ENCODE data around the gene DGUOK. TPM values are rescaled to one million over a fixed set of nuclear protein-coding genes. Genes with fewer than 3 reads are reported as not detected.
"Not testable (repeated sequence)": the region's sequence is repeated elsewhere in the genome, so short reads cannot be mapped to it uniquely, and the experiment has no call there.

DGUOK gene
- total and polyA plus RNA-seq, 4 donors: 19.6 to 49.7 (median 28.3) TPM

DNA sequence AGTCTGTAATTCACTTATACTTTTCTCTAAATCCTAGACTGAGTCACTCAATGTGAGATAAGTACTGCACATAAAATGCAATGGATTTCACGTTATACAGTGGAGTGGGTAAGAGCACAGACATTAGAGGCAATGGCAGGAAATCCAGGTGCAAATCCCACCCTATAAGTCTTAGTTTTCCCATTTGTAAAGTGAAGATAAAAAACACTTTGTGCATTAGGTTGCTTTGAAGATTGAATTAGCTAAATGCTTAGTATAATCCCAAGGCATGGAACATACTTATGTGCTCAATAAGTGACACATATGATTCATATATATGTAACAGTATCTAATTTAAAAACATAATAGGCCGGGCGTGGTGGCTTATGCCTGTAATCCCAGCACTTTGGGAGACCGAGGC lies 23.4 kb upstream of the DGUOK start:
- DNase-seq (ENCODE audit: low spot score): no peak
- Histone ChIP-seq H3K4me3 (ENCODE audit: low read depth in 1 of 3, low read length in 3 of 3) (no peak overlapping the region), H3K4me1 (ENCODE audit: control insufficient read depth in 4 of 4, insufficient read depth in 4 of 4, low read length in 3 of 4) (no peaks in the 10 kb centered on the region), H3K9ac (ENCODE audit: low read depth in 1 of 2, low read length in 2 of 2) (no peak overlapping the region), H3K27me3 (ENCODE audit: control insufficient read depth in 4 of 4, insufficient read depth in 4 of 4, low read length in 3 of 4) (no peaks in the 10 kb centered on the region), H3K27ac (ENCODE audit: low read depth in 1 of 2, low read length in 2 of 2) (no peak overlapping the region), H3K9me3 (ENCODE audit: control insufficient read depth in 4 of 4, low read length in 3 of 4) (no peaks in the 10 kb centered on the region), H3K36me3 (ENCODE audit: control insufficient read depth in 4 of 4, insufficient read depth in 3 of 4, low read depth in 1 of 4, low read length in 3 of 4) (no peaks in the 10 kb centered on the region)
- 84% methylated on average over 4 of the region's 4 CpGs for WGBS
- TF ChIP-seq GABPA (IDR thresholded peaks at IDR 0.05 in 1 of 2, conservative IDR thresholded peaks at IDR 0.05 in 1 of 2): no peak
- TF ChIP-seq, protein P1, sequence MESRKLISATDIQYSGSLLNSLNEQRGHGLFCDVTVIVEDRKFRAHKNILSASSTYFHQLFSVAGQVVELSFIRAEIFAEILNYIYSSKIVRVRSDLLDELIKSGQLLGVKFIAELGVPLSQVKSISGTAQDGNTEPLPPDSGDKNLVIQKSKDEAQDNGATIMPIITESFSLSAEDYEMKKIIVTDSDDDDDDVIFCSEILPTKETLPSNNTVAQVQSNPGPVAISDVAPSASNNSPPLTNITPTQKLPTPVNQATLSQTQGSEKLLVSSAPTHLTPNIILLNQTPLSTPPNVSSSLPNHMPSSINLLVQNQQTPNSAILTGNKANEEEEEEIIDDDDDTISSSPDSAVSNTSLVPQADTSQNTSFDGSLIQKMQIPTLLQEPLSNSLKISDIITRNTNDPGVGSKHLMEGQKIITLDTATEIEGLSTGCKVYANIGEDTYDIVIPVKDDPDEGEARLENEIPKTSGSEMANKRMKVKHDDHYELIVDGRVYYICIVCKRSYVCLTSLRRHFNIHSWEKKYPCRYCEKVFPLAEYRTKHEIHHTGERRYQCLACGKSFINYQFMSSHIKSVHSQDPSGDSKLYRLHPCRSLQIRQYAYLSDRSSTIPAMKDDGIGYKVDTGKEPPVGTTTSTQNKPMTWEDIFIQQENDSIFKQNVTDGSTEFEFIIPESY (IDR thresholded peaks at IDR 0.05): no peak
- TF ChIP-seq JUND (IDR thresholded peaks at IDR 0.05): no peak
- TF ChIP-seq, protein P2, sequence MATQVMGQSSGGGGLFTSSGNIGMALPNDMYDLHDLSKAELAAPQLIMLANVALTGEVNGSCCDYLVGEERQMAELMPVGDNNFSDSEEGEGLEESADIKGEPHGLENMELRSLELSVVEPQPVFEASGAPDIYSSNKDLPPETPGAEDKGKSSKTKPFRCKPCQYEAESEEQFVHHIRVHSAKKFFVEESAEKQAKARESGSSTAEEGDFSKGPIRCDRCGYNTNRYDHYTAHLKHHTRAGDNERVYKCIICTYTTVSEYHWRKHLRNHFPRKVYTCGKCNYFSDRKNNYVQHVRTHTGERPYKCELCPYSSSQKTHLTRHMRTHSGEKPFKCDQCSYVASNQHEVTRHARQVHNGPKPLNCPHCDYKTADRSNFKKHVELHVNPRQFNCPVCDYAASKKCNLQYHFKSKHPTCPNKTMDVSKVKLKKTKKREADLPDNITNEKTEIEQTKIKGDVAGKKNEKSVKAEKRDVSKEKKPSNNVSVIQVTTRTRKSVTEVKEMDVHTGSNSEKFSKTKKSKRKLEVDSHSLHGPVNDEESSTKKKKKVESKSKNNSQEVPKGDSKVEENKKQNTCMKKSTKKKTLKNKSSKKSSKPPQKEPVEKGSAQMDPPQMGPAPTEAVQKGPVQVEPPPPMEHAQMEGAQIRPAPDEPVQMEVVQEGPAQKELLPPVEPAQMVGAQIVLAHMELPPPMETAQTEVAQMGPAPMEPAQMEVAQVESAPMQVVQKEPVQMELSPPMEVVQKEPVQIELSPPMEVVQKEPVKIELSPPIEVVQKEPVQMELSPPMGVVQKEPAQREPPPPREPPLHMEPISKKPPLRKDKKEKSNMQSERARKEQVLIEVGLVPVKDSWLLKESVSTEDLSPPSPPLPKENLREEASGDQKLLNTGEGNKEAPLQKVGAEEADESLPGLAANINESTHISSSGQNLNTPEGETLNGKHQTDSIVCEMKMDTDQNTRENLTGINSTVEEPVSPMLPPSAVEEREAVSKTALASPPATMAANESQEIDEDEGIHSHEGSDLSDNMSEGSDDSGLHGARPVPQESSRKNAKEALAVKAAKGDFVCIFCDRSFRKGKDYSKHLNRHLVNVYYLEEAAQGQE (IDR thresholded peaks at IDR 0.05): no peak
- TF ChIP-seq, protein P3, sequence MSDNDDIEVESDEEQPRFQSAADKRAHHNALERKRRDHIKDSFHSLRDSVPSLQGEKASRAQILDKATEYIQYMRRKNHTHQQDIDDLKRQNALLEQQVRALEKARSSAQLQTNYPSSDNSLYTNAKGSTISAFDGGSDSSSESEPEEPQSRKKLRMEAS (IDR thresholded peaks at IDR 0.05): no peak
- TF ChIP-seq TAF1 (conservative IDR thresholded peaks at IDR 0.05): no peak
- TF ChIP-seq RAD21 (IDR thresholded peaks at IDR 0.05): no peak
- TF ChIP-seq RXRA (IDR thresholded peaks at IDR 0.05): no peak
- TF ChIP-seq EGR1 (IDR thresholded peaks at IDR 0.05; ENCODE audit: low read depth in 2 of 2): no peak
- no peak for TF ChIP-seq SP1 (IDR thresholded peaks at IDR 0.05)
- no peak for TF ChIP-seq HNF4G (IDR thresholded peaks at IDR 0.05)
- TF ChIP-seq FOXA2 (IDR thresholded peaks at IDR 0.05): no peak
- TF ChIP-seq, protein P4, sequence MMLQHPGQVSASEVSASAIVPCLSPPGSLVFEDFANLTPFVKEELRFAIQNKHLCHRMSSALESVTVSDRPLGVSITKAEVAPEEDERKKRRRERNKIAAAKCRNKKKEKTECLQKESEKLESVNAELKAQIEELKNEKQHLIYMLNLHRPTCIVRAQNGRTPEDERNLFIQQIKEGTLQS (IDR thresholded peaks at IDR 0.05): no peak
- no peak for TF ChIP-seq NR2F2 (IDR thresholded peaks at IDR 0.05)
- TF ChIP-seq HNF4A (conservative IDR thresholded peaks at IDR 0.05): no peak
- TF ChIP-seq FOXA1 (IDR thresholded peaks at IDR 0.05): no peak
- TF ChIP-seq, protein P5, sequence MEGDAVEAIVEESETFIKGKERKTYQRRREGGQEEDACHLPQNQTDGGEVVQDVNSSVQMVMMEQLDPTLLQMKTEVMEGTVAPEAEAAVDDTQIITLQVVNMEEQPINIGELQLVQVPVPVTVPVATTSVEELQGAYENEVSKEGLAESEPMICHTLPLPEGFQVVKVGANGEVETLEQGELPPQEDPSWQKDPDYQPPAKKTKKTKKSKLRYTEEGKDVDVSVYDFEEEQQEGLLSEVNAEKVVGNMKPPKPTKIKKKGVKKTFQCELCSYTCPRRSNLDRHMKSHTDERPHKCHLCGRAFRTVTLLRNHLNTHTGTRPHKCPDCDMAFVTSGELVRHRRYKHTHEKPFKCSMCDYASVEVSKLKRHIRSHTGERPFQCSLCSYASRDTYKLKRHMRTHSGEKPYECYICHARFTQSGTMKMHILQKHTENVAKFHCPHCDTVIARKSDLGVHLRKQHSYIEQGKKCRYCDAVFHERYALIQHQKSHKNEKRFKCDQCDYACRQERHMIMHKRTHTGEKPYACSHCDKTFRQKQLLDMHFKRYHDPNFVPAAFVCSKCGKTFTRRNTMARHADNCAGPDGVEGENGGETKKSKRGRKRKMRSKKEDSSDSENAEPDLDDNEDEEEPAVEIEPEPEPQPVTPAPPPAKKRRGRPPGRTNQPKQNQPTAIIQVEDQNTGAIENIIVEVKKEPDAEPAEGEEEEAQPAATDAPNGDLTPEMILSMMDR (IDR thresholded peaks at IDR 0.05; ENCODE audit: low read depth, low read length, missing input control): no peak

DNA sequence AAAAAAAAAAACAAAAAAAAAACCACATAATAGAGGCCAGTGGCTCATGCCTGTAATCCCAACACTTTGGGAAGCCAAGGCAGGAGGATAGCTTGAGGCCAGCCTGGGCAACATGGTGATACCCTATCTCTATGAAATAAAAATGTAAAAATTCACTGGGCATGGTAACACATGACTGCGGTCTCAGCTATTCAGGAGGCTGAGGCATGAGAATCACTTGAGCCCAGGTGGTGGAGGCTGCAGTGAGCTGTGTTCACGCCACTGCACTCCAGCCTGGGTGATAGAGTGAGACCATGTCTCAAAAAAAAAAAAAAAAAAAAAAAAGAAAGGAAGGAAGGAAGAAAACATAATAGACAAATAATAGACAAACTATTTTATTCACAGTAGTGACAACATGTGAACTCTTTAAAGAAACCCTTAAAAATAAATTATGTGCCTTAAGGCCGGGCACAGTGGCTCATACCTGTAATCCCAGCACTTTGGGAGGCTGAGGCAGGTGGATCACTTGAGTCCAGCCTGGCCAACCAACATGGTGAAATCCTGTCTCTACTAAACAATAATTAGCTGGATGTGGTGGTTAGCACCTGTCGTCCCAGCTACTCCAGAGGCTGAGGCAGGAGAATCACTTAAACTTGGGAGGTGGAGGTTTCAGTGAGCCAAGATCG lies 22.6 kb upstream of the DGUOK start:
- H3K27ac ChIP-seq (ENCODE audit: low read depth in 1 of 2, low read length in 2 of 2); H3K4me3 ChIP-seq (ENCODE audit: low read depth in 1 of 3, low read length in 3 of 3); H3K36me3 ChIP-seq (ENCODE audit: control insufficient read depth in 4 of 4, insufficient read depth in 3 of 4, low read depth in 1 of 4, low read length in 3 of 4); H3K9me3 ChIP-seq (ENCODE audit: control insufficient read depth in 4 of 4, low read length in 3 of 4); H3K27me3 ChIP-seq (ENCODE audit: control insufficient read depth in 4 of 4, insufficient read depth in 4 of 4, low read length in 3 of 4); DNase-seq (ENCODE audit: low spot score); H3K9ac ChIP-seq (ENCODE audit: low read depth in 1 of 2, low read length in 2 of 2); H3K4me1 ChIP-seq (ENCODE audit: control insufficient read depth in 4 of 4, insufficient read depth in 4 of 4, low read length in 3 of 4): not testable (repeated sequence)
- WGBS: 90% methylated on average over 5 of the region's 5 CpGs

Measured in liver (tissue), 9 donors.